HepG2 (cell line): ENCODE measurements around the gene TPSD1. TPM values are rescaled to one million over a fixed set of nuclear protein-coding genes. Genes with fewer than 3 reads are reported as not detected.

Experiments used
- ATAC-seq: fragments of 200-7000 bp; cut with Tn5 transposase; 3 replicates; pipeline ENCODE4 v1.9.1; 2020; ENCODE audit warnings: mild to moderate bottlenecking, moderate library complexity
- BruUV-seq: library from RNA; stranded (reverse); fragments of 400-500 nt; replicated peaks from 2 replicates; lab custom pipeline; 2021; lab: Mats Ljungman, UMichigan
- CTCF ChIA-PET: fragments of 300-600 bp; formaldehyde crosslinking; extraction: SDS; loops from one replicate; lab custom pipeline; 2021; ENCODE audit warnings: low total read pairs, inconsistent platforms, low intra/inter-chr PET ratio; lab: Yijun Ruan, JAX
- POLR2A ChIA-PET: fragments of 350-600 bp; sonication (Branson Sonifier 250); formaldehyde crosslinking; loops from one replicate; lab custom pipeline; 2020; ENCODE audit warnings: antibody characterized with exemption, inconsistent platforms; lab: Yijun Ruan, JAX
- DNase-seq: peaks from one replicate; pipeline ENCODE4 v3.0.0-alpha.2; 2015; ENCODE audit warnings: low spot score
- FAIRE-seq: peaks from 3 replicates; lab custom pipeline; 2011; peaks lifted over from hg19 to GRCh38; lab: Jason Lieb, UNC
- H2AFZ ChIP-seq: one replicate; pipeline ENCODE4 v1.6.1; 2011; ENCODE audit warnings: low read length, inconsistent platforms
- H3K27ac ChIP-seq: fragments of 300-600 bp; 3 replicates; pipeline ENCODE4 v1.8.0; 2011; ENCODE audit warnings: mixed run types, mild to moderate bottlenecking, mixed read lengths, low read length, inconsistent platforms; ENCODE audit not compliant: insufficient read depth; ENCODE audit errors: extremely low read length
- H3K27me3 ChIP-seq, 2 experiments: fragments of 200-600 bp in 1 of 2; 2 replicates in 1 of 2; 3 replicates in 1 of 2; pipeline versions ENCODE4 v1.6.0 to v1.8.0; 2011; ENCODE audit warnings: low read length in 2 of 2, mild to moderate bottlenecking in 2 of 2, moderate library complexity in 2 of 2, inconsistent platforms in 1 of 2; ENCODE audit not compliant: insufficient read depth in 2 of 2, control insufficient read depth in 1 of 2
- H3K36me3 ChIP-seq, 2 experiments: fragments of 200-600 bp in 1 of 2; replicated peaks in 1 of 2; 2 replicates in 1 of 2; 3 replicates in 1 of 2; pipeline versions ENCODE4 v1.5.1 to v1.8.0; 2011; ENCODE audit warnings: low read length in 2 of 2, inconsistent platforms in 1 of 2; ENCODE audit not compliant: insufficient read depth in 2 of 2, control insufficient read depth in 1 of 2
- H3K4me1 ChIP-seq: 2 replicates; pipeline ENCODE4 v1.5.1; 2012; ENCODE audit warnings: low read length, inconsistent platforms; ENCODE audit not compliant: insufficient read depth
- H3K4me2 ChIP-seq: 2 replicates; pipeline ENCODE4 v1.6.0; 2011; ENCODE audit warnings: low read depth, low read length, inconsistent platforms
- H3K4me3 ChIP-seq, 3 experiments: fragments of 200-600 bp in 1 of 3; sonication (generic), shearing (Covaris generic) in 1 of 3; replicated peaks in 1 of 3; 2 replicates each; pipeline ENCODE4 v1.5.1; 2011 to 2016; ENCODE audit warnings: low read length in 3 of 3, inconsistent platforms in 2 of 3, low read depth in 2 of 3, mild to moderate bottlenecking in 2 of 3, control low read depth in 1 of 3, mixed read lengths in 1 of 3; ENCODE audit not compliant: insufficient read depth in 1 of 3
- H3K79me2 ChIP-seq: one replicate; pipeline ENCODE4 v1.6.1; 2011; ENCODE audit warnings: low read length, inconsistent platforms; ENCODE audit not compliant: insufficient read depth
- H3K9ac ChIP-seq: 2 replicates; pipeline ENCODE4 v1.6.0; 2011; ENCODE audit warnings: mild to moderate bottlenecking, low read depth, low read length, inconsistent platforms; ENCODE audit not compliant: insufficient read depth
- H3K9me3 ChIP-seq: 2 replicates; pipeline ENCODE4 v1.5.1; 2012; ENCODE audit warnings: mild to moderate bottlenecking, low read length
- H4K20me1 ChIP-seq: 2 replicates; pipeline ENCODE4 v1.6.0; 2011; ENCODE audit warnings: inconsistent platforms, mild to moderate bottlenecking, low read length, moderate library complexity; ENCODE audit not compliant: insufficient read depth
- CENPBD1 ChIP-seq: sonication (generic); formaldehyde crosslinking; IDR thresholded peaks from 2 replicates; pipeline ENCODE4 v1.8.0; 2022; ENCODE audit warnings: missing genetic modification reagents, low read depth, mild to moderate bottlenecking, borderline replicate concordance
- FOXK2 ChIP-seq: fragments of 450-650 bp; IDR thresholded peaks from 2 replicates; pipeline ENCODE4 v1.6.1; 2016
- FOXM1 ChIP-seq: sonication (generic); formaldehyde crosslinking; IDR thresholded peaks from 2 replicates; pipeline ENCODE4 v1.5.0; 2020; ENCODE audit warnings: missing genetic modification reagents
- KDM3A ChIP-seq: IDR thresholded peaks from 2 replicates; pipeline ENCODE4 v1.6.1; 2018; ENCODE audit warnings: low read depth, missing compliant biosample characterization
- PBX3 ChIP-seq: sonication (generic); formaldehyde crosslinking; IDR thresholded peaks from 2 replicates; pipeline ENCODE4 v1.8.1; 2023; ENCODE audit warnings: missing genetic modification reagents, inconsistent platforms, borderline replicate concordance
- POLR2G ChIP-seq: fragments of 200-400 bp; formaldehyde crosslinking; IDR thresholded peaks from 2 replicates; pipeline ENCODE4 v1.6.1; 2018; ENCODE audit warnings: mild to moderate bottlenecking, low read depth, low read length, moderate library complexity
- SYNCRIP ChIP-seq: fragments of 200-400 bp; formaldehyde crosslinking; IDR thresholded peaks from 2 replicates; pipeline ENCODE4 v1.6.1; 2018; ENCODE audit warnings: mild to moderate bottlenecking, low read depth, low read length; ENCODE audit not compliant: insufficient read depth
- TARDBP ChIP-seq: sonication (generic); formaldehyde crosslinking; IDR thresholded peaks from 2 replicates; pipeline ENCODE4 v1.8.0; 2022; ENCODE audit warnings: mild to moderate bottlenecking, missing genetic modification reagents
- TOE1 ChIP-seq: sonication (generic); formaldehyde crosslinking; IDR thresholded peaks from 2 replicates; pipeline ENCODE4 v1.4.0; 2020; ENCODE audit warnings: mild to moderate bottlenecking, missing genetic modification reagents
- ZBTB33 ChIP-seq: sonication (generic); formaldehyde crosslinking; IDR thresholded peaks from 2 replicates; pipeline ENCODE4 v1.4.0; 2020; ENCODE audit warnings: missing genetic modification reagents
- ZFP62 ChIP-seq: sonication (generic); formaldehyde crosslinking; IDR thresholded peaks from 2 replicates; pipeline ENCODE4 v1.4.0; 2020; ENCODE audit warnings: missing genetic modification reagents
- ZFYVE20 ChIP-seq: sonication (generic); formaldehyde crosslinking; IDR thresholded peaks from 2 replicates; pipeline ENCODE4 v1.8.0; 2023; ENCODE audit warnings: low read depth, mild to moderate bottlenecking, moderate library complexity, missing genetic modification reagents, borderline replicate concordance
- ZNF382 ChIP-seq: sonication (generic); formaldehyde crosslinking; IDR thresholded peaks from 2 replicates; pipeline ENCODE4 v1.5.0; 2020; ENCODE audit warnings: missing genetic modification reagents, mild to moderate bottlenecking, borderline replicate concordance
- ZNF431 ChIP-seq: sonication (generic); formaldehyde crosslinking; IDR thresholded peaks from 2 replicates; pipeline ENCODE4 v1.9.0; 2022; ENCODE audit warnings: missing genetic modification reagents, low read depth, mild to moderate bottlenecking, borderline replicate concordance
- WGBS: methylation state at CpG from one replicate; pipeline ENCODE4 v1.1.6; 2017; ENCODE audit warnings: low lambda C conversion rate; 5-methylcytosine and 5-hydroxymethylcytosine counted together
- in situ Hi-C: cut with HindIII; loops from 2 replicates; pipeline ENCODE4 v1.10.0; 2017; ENCODE audit warnings: low pct_unique_long_range_greater_than_20kb; ENCODE audit not compliant: extremely low pct_ligation_motif_present
- intact Hi-C: fragments of 100-400 bp; cut with micrococcal nuclease; formaldehyde crosslinking; loops from one replicate; pipeline ENCODE4 v1.10.0; 2022; ENCODE audit not compliant: unreplicated experiment
- polyA plus RNA-seq, 8 experiments: library from polyadenylated mRNA; depleted of rRNA in 3 of 8; stranded (reverse) in 7 of 8; unstranded in 1 of 8; fragments of >200 nt; fragmentation: Illumina TruSeq in 4 of 8; extraction: Trizol in 4 of 8; gene quantifications; 2 replicates each; pipeline versions ENCODE4 v1.2.1 to v1.2.3, GENCODE V29; 2011 to 2016; ENCODE audit warnings: low read depth in 4 of 8, missing spikeins in 1 of 8, mixed read lengths in 1 of 8; ENCODE audit not compliant: insufficient read depth in 1 of 8
- total RNA-seq, 5 experiments: library from RNA; depleted of rRNA; stranded (reverse); fragments of >200 nt; fragmentation: Illumina TruSeq; extraction: Trizol; gene quantifications; 2 replicates each; pipeline ENCODE4 v1.2.3, GENCODE V29; 2016; ENCODE audit warnings: low read depth in 1 of 5

TPSD1 gene
- total and polyA plus RNA-seq, 2 of the 13 experiments (the other 11 are each of a cell fraction or from before 2014, with no cell fraction given), result not detected

- TF ChIP-seq FOXK2, result no peak
- no peak for TF ChIP-seq SYNCRIP
These were observed 7.0 kb downstream of the TPSD1 start (continued) for GRCh38 chr16:1262846-1263221.

- no peaks in the 10 kb centered on the region for H4K20me1 ChIP-seq
- POLR2A ChIA-PET, result no interaction called here
- DNase-seq, result no peak
- no peaks in the 10 kb centered on the region for H3K4me1 ChIP-seq
- ATAC-seq, result no peak
- no peaks in the 10 kb centered on the region for H3K36me3 ChIP-seq
- no peaks in the 10 kb centered on the region for H3K9me3 ChIP-seq
- H2AFZ ChIP-seq, result no peak overlapping the region
- in situ Hi-C loops, result no loop called here
- no peak for FAIRE-seq
- H3K4me2 ChIP-seq, result no peak overlapping the region
- CTCF ChIA-PET, result no interaction called here
- H3K79me2 ChIP-seq, result no peaks in the 10 kb centered on the region
- TF ChIP-seq KDM3A (CRISPR knock-in tag) (no peak), POLR2G (no peak), FOXM1 (CRISPR knock-in tag) (no peak), ZFYVE20 (CRISPR knock-in tag) (no peak), TOE1 (CRISPR knock-in tag) (no peak), TARDBP (CRISPR knock-in tag) (no peak), CENPBD1 (CRISPR knock-in tag) (no peak), ZFP62 (no peak), ZNF431 (no peak), PBX3 (CRISPR knock-in tag) (no peak), ZNF382 (CRISPR knock-in tag) (no peak), ZBTB33 (CRISPR knock-in tag) (no peak)
- no peak overlapping the region for H3K27ac ChIP-seq
- intact Hi-C loops, result no loop called here
- 24% methylated on average over 4 of the region's 15 CpGs for WGBS
- no TSS peak for BruUV-seq
- H3K4me3 ChIP-seq, result no peak overlapping the region
- H3K27me3 ChIP-seq, result peaks cover 15 to 65% of the 10 kb centered on the region in 2 experiments
- H3K9ac ChIP-seq, result no peak overlapping the region
These were observed 7.9 kb downstream of the TPSD1 start for GRCh38 chr16:1263591-1264344.
